CD4-positive, alpha-beta T cell treated with Interleukin-12 subunit alpha and Interleukin-12 subunit beta, for 1 hour (primary cell): ENCODE measurements around the gene OR10A3.

Experiments
- DNase-seq: peaks from one replicate; pipeline ENCODE4 v3.0.0-alpha.2; 2020

Gene OR10A3

GRCh38 chr11:7890417-7891172, 50.9 kb downstream of the OR10A3 start:
- no peak for DNase-seq

- no peak for DNase-seq
Measured at GRCh38 chr11:7889985-7890384, 51.5 kb downstream of the OR10A3 start.
